Lung (tissue), 12 donors: ENCODE data around the gene ZSWIM1. TPM values are rescaled to one million over a fixed set of nuclear protein-coding genes. Genes with fewer than 3 reads are reported as not detected.
A peak's percentile ranks its signal among the peaks of the same experiment; 100 is the strongest.

Source experiments
- ATAC-seq: fragments of 200-7000 bp; cut with Tn5 transposase; one replicate; pipeline ENCODE4 v1.9.1; 2020; ENCODE audit warnings: moderate number of reproducible peaks; ENCODE audit not compliant: insufficient read depth, low FRiP score
- DNase-seq, 3 donors: peaks; one replicate each; pipeline ENCODE4 v3.0.0-alpha.2; 2013 to 2017
- H3K27ac ChIP-seq, 2 donors: one replicate each; pipeline ENCODE4 v1.5.1; 2013; ENCODE audit warnings: mild to moderate bottlenecking in 2 of 2, moderate library complexity in 2 of 2, control low read depth in 1 of 2, inconsistent platforms in 1 of 2, low read depth in 1 of 2, low read length in 1 of 2
- H3K27me3 ChIP-seq, 3 donors: one replicate each; pipeline ENCODE4 v1.5.1; 2013; ENCODE audit warnings: low read length in 2 of 3; ENCODE audit not compliant: control insufficient read depth in 3 of 3, insufficient read depth in 3 of 3
- H3K36me3 ChIP-seq, 4 donors: one replicate each; pipeline ENCODE4 v1.5.1; 2013; ENCODE audit warnings: low read length in 4 of 4, mild to moderate bottlenecking in 1 of 4, moderate library complexity in 1 of 4; ENCODE audit not compliant: control insufficient read depth in 4 of 4, insufficient read depth in 4 of 4
- H3K4me1 ChIP-seq, 5 donors: one replicate each; pipeline ENCODE4 v1.5.1; 2013; ENCODE audit warnings: low read length in 5 of 5, mild to moderate bottlenecking in 2 of 5, moderate library complexity in 1 of 5; ENCODE audit not compliant: control insufficient read depth in 5 of 5, insufficient read depth in 5 of 5
- H3K4me3 ChIP-seq: one replicate; pipeline ENCODE4 v1.5.1; 2013; ENCODE audit warnings: mild to moderate bottlenecking, control low read depth, moderate library complexity
- H3K9ac ChIP-seq, 2 donors: one replicate each; pipeline ENCODE4 v1.5.1; 2013; ENCODE audit warnings: low read length in 2 of 2, control low read depth in 1 of 2; ENCODE audit not compliant: insufficient read depth in 1 of 2
- H3K9me3 ChIP-seq, 4 donors: one replicate each; pipeline ENCODE4 v1.5.1; 2013; ENCODE audit warnings: low read length in 3 of 4, mild to moderate bottlenecking in 1 of 4, moderate library complexity in 1 of 4; ENCODE audit not compliant: control insufficient read depth in 4 of 4, insufficient read depth in 3 of 4
- CTCF ChIP-seq: IDR thresholded peaks from 2 replicates; pipeline ENCODE4 v1.5.1; 2012; ENCODE audit warnings: mild to moderate bottlenecking; ENCODE audit errors: control extremely low read depth, extremely low read depth
- WGBS, 2 donors: extraction: QIAGEN DNeasy Blood & Tissue Kit; methylation state at CpG; one replicate each; pipeline ENCODE4 v1.1.7; 2013; 5-methylcytosine and 5-hydroxymethylcytosine counted together
- polyA plus RNA-seq, 2 donors: library from polyadenylated mRNA; stranded (reverse); fragments of 200-250 nt; gene quantifications; one replicate each; pipeline ENCODE4 v1.2.1, GENCODE V29; 2013
- total RNA-seq, 2 donors: library from RNA; depleted of rRNA in 1 of 2; stranded (reverse); fragments of >200 nt in 1 of 2; gene quantifications; one replicate each; pipeline ENCODE4 v1.2.1, GENCODE V29; 2014 to 2021
- donor health status: control.
- donor health status: control.
- donor health status: Bipolar disorder and iron deficiency.
- donor health status: healthy.
- donor health status: DM: yes; HTN: yes; CAD: no.

ZSWIM1 gene
- total and polyA plus RNA-seq, 4 donors, result 3.7 to 11.1 (median 5.2) TPM

- H3K9me3 ChIP-seq, result no peaks in the 10 kb centered on the region
- peaks cover 21 to 43% (median 30%) of the 10 kb centered on the region in 4 donors for H3K36me3 ChIP-seq
- no peak for ATAC-seq
- H3K4me1 ChIP-seq, result peaks cover 0 to 8% (median 2%) of the 10 kb centered on the region in 5 donors
- H3K27me3 ChIP-seq, result no peaks in the 10 kb centered on the region
- no peak overlapping the region for H3K9ac ChIP-seq
- 95% methylated on average over 10 of the region's 10 CpGs for WGBS, 2 donors
- TF ChIP-seq CTCF, result no peak
- DNase-seq, result no peak
- H3K4me3 ChIP-seq, result no peak overlapping the region
- H3K27ac ChIP-seq, result peak overlapping the region in 1 of 2 donors; percentile 1
Observed at GRCh38 chr20:45841407-45842129, 39.5 kb upstream of the ZSWIM1 start.

- 22 to 36% methylated on average over 5 of the region's 5 CpGs for WGBS, 2 donors
- no peak overlapping the region for H3K9ac ChIP-seq
- peaks cover 21 to 47% (median 33%) of the 10 kb centered on the region in 4 donors for H3K36me3 ChIP-seq
- peaks cover 0 to 5% (median 0%) of the 10 kb centered on the region in 5 donors for H3K4me1 ChIP-seq
- DNase-seq (peak in 1 of 3 donors; percentile 48), ATAC-seq (no peak)
- H3K27ac ChIP-seq, result peak overlapping the region in 1 of 2 donors; percentile 1
- TF ChIP-seq CTCF, result no peak
- H3K4me3 ChIP-seq, result no peak overlapping the region
- no peaks in the 10 kb centered on the region for H3K27me3 ChIP-seq
- H3K9me3 ChIP-seq, result no peaks in the 10 kb centered on the region
Observed at GRCh38 chr20:45842169-45842812, 38.7 kb upstream of the ZSWIM1 start.

GRCh38 chr20:45843506-45843905 is 37.5 kb upstream of the ZSWIM1 start:
- Histone ChIP-seq H3K9me3 (peaks cover 0 to 2% (median 0%) of the 10 kb centered on the region in 4 donors), H3K9ac (no peak overlapping the region), H3K4me1 (peaks cover 0 to 5% (median 0%) of the 10 kb centered on the region in 5 donors), H3K4me3 (no peak overlapping the region), H3K27ac (no peak overlapping the region), H3K27me3 (no peaks in the 10 kb centered on the region), H3K36me3 (peaks cover 26 to 50% (median 34%) of the 10 kb centered on the region in 4 donors)
- TF ChIP-seq CTCF, result no peak
- DNase-seq, result no peak
- no peak for ATAC-seq
- WGBS, 2 donors, result 94 to 96% methylated on average over 14 of the region's 14 CpGs
